NB4 (cell line): ENCODE results near the gene SDHB.

Experiments used
- DNase-seq: peaks from one replicate; pipeline ENCODE4 v3.0.0; 2010; ENCODE audit warnings: low read depth
- H3K4me3 ChIP-seq: one replicate; pipeline ENCODE4 v1.5.1; 2011; ENCODE audit warnings: mild to moderate bottlenecking, low read depth, low read length, moderate library complexity
- MYC ChIP-seq: IDR thresholded peaks from 2 replicates; pipeline ENCODE4 v1.6.1; 2011; ENCODE audit warnings: low read depth, low read length
- POLR2A ChIP-seq: IDR thresholded peaks from 2 replicates; pipeline ENCODE4 v1.6.1; 2011; ENCODE audit warnings: mild to moderate bottlenecking; ENCODE audit not compliant: insufficient read length; ENCODE audit errors: extremely low read depth
- TF ChIP-seq, protein P1 (sequence below): IDR thresholded peaks from 2 replicates; pipeline ENCODE4 v1.6.1; 2011; ENCODE audit warnings: low read depth, low read length
- TF ChIP-seq, protein P2 (sequence below): IDR thresholded peaks from one replicate; pipeline ENCODE4 v1.5.1; 2012; ENCODE audit warnings: low read depth, low read length

The SDHB gene

DNA sequence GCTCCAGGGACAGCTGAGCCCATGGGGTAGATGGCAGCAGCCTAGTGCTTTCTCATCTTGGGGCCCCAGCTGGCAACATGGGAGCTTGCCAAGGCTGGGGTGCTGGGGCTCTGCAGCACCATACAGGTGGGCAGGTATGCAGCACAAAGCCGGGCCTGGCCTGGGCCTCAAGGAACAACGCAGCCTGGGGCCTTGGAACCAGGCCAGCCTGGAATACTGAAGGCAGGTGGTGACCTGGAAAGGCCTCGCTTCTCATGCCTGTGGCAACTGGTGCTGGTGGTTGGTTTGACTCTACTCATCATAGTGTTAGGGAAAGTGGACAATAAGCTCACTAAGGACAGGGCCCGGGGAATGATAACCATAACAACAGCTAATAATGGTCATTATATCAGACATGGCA is 27.0 kb upstream of the SDHB start:
- H3K4me3 ChIP-seq = no peak overlapping the region
- TF ChIP-seq POLR2A = no peak
- no peak for TF ChIP-seq MYC
- TF ChIP-seq, protein P1, sequence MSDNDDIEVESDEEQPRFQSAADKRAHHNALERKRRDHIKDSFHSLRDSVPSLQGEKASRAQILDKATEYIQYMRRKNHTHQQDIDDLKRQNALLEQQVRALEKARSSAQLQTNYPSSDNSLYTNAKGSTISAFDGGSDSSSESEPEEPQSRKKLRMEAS = no peak
- TF ChIP-seq, protein P2, sequence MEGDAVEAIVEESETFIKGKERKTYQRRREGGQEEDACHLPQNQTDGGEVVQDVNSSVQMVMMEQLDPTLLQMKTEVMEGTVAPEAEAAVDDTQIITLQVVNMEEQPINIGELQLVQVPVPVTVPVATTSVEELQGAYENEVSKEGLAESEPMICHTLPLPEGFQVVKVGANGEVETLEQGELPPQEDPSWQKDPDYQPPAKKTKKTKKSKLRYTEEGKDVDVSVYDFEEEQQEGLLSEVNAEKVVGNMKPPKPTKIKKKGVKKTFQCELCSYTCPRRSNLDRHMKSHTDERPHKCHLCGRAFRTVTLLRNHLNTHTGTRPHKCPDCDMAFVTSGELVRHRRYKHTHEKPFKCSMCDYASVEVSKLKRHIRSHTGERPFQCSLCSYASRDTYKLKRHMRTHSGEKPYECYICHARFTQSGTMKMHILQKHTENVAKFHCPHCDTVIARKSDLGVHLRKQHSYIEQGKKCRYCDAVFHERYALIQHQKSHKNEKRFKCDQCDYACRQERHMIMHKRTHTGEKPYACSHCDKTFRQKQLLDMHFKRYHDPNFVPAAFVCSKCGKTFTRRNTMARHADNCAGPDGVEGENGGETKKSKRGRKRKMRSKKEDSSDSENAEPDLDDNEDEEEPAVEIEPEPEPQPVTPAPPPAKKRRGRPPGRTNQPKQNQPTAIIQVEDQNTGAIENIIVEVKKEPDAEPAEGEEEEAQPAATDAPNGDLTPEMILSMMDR = no peak
- DNase-seq = no peak

DNA sequence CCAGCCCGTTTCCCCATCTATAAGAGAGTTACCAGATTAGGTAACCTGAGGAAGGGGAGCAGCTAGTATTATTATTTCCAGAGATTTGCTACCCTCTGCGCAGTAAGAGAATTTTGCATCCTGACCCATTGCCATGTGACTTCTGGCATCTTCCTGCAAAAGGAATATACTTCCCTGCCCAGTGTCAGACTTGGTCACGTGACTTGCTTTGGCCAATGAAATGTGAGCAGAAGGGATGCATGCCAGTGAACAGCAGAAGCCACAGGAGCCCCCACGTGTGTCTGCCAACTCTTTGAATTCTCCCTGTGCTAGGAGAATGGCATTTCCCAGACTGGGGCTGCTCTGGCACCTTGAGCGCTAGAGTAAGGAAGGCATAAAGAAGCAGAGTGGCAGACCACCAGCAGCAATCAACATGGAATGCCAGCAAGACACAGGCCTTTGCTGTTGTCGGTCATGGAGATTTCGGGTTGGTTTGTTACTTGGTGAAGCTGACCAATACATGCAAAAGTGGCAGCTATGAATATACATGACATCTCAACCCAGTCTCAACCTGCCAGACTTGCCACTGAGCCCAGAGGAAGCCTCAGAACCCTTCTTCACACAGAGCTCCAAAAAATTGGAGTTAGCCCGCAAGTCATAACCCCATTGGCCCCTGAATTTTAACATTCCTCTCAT is 26.4 kb upstream of the SDHB start:
- TF ChIP-seq, protein P2 = no peak
- TF ChIP-seq MYC = no peak
- no peak for TF ChIP-seq POLR2A
- TF ChIP-seq, protein P1 = no peak
- DNase-seq = no peak

DNA sequence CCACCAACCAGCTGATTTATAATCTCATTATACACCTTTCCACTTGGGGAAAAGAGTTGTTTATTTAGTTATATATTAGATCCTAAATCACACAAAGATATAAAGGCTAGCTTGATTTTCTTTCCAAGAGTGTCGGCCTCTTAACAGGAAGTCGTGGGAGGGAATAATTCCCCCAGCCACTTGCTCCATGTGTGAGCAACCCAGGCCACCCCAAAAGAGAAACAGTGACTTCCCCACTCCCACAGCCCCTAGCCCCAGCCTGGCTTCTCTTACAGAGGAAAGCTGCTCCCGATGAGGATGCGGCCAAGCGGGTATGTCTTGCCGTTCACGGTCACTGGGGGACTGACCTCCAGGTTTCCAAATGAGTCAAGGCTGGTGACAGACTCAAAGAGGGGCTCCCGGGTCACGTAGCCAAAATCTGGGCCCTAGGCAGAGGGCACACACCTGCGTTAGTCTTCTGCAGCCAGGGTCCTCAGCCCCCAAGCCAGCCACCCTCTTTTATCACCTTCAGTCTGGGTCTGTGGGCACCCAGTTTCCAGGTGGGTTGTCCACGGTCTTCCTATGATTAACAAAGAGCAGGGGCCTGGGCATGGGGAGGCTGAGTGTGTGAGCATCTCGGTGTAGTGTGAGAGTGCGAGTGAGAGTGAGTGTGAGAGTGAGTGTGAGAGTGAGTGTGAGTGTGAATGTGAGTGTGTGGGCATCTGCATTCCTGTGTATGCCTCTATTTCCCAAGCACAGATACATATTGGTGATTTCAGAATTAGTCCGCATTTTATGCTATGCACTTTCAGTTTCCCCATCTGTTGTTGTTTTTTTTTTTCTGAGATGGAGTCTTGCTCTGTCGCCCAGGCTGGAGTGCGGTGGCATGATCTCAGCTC is 25.4 kb upstream of the SDHB start:
- no peak for DNase-seq
- TF ChIP-seq POLR2A (no peak), MYC (no peak)
- TF ChIP-seq, protein P1 = no peak
- TF ChIP-seq, protein P2 = no peak
- no peak overlapping the region for H3K4me3 ChIP-seq

More for the DNA sequence above, 26.4 kb upstream of the SDHB start:
- H3K4me3 ChIP-seq = no peak overlapping the region

DNA sequence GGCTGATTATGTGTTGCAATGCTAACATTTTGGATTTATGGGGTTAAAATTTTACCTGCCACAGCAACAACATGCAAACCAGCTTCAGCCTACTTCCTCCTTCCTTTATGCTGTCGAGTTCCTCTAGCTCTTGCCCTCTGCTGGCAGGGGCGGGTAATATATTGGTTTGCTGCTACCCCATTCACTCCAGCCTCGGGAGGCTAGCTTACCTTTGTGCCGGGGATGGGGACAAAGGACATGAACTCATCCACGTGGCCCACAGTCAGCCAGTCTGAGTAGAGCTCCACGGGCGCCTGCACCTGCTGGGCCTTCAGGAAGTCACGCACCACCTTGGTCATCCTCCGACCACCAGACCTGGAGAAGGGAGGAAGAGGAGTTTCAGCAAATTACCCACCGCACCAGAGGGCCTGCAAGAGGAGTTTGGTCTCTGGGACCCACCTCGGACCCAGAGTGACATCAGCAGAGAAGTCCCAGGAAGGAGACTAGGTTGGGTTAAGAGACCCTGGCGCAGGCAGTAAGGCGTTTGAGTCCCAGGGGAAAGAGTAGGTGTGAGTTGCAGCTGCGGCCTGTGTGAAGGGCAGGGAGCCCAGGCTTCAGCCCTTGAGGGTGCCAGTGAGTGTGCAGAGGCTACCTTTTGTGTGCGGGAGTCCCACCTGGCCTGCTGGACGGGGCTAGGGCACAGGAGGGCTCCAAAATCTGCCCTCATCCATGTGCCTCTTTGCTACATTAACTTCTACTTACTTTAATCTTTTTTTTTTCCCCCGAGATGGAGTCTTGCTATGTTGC is 21.8 kb upstream of the SDHB start:
- H3K4me3 ChIP-seq = no peak overlapping the region
- TF ChIP-seq, protein P1 = peak; percentile 17; the same call in 1 of the 2 replicates
- peak; percentile 32; the same call in 1 of the 2 replicates for TF ChIP-seq MYC
- TF ChIP-seq, protein P2 = peak; percentile 76
- no peak for TF ChIP-seq POLR2A
- peak; percentile 81 for DNase-seq

DNA sequence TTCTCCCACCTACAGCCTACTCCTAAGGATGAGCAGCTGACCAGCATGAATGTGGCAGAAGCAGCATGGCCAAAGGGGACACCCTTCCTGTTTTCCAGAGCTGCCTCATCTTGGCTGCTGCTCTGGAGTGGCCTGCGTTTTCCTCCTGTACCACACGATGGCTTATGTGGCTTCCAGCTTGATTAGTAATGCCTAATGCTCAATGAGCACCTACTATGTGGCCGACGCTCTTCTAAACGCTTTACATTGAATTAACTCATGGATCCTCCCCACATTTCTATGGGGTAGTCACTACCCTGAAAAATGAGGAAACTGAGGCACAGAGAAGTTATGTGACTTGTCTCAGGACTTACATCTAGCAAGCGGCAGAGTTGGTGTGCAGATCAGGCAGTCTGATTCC is 18.0 kb upstream of the SDHB start:
- TF ChIP-seq POLR2A = no peak
- TF ChIP-seq, protein P1 = no peak
- TF ChIP-seq MYC = no peak
- TF ChIP-seq, protein P2 = no peak
- no peak for DNase-seq
- no peak overlapping the region for H3K4me3 ChIP-seq
